HCT116 (cell line): ENCODE measurements around the gene ACP7. TPM values are rescaled to one million over a fixed set of nuclear protein-coding genes. Genes with fewer than 3 reads are reported as not detected.

ENCODE experiments used
- ATAC-seq: fragments of 200-7000 bp; cut with Tn5 transposase; 2 replicates; pipeline ENCODE4 v1.9.1; 2020; ENCODE audit warnings: mild to moderate bottlenecking, moderate library complexity
- BruUV-seq: library from RNA; stranded (reverse); fragments of 400-500 nt; replicated peaks from 2 replicates; lab custom pipeline; 2021; lab: Mats Ljungman, UMichigan
- CTCF ChIA-PET: fragments of 300-600 bp; sonication (Branson Sonifier 250); formaldehyde crosslinking; loops from one replicate; lab custom pipeline; 2021; ENCODE audit warnings: antibody characterized with exemption; lab: Charles Lee
- POLR2A ChIA-PET: fragments of 300-600, 350-600 bp; sonication (Branson Sonifier 250); formaldehyde crosslinking; loops from one replicate; lab custom pipeline; 2021; ENCODE audit warnings: antibody characterized with exemption; lab: Charles Lee
- RAD21 ChIA-PET, 2 experiments: fragments of 300-600 bp; sonication (Branson Sonifier 250); formaldehyde crosslinking; loops; one replicate each; lab custom pipeline; 2023; ENCODE audit warnings: low total read pairs in 2 of 2; ENCODE audit not compliant: uncharacterized antibody in 2 of 2, unreplicated experiment in 2 of 2, low non-redundant PET in 1 of 2; lab: Charles Lee
- DNase-seq: peaks from one replicate; pipeline ENCODE4 v3.0.0-alpha.2; 2010; ENCODE audit warnings: low read depth, low spot score
- H2AFZ ChIP-seq: fragments of 200-600 bp; shearing (Covaris generic), sonication (generic); 2 replicates; pipeline ENCODE4 v1.6.1; 2017; ENCODE audit warnings: low read depth, mixed run types, mixed read lengths, antibody characterized with exemption, low read length; ENCODE audit not compliant: poor library complexity, severe bottlenecking
- H3K27ac ChIP-seq: 2 replicates; pipeline ENCODE4 v1.5.1; 2012; ENCODE audit warnings: low read depth, low read length
- H3K27me3 ChIP-seq: fragments of 200-600 bp; sonication (generic); 2 replicates; pipeline ENCODE4 v1.6.1; 2016; ENCODE audit warnings: mixed run types, low read length, mixed read lengths; ENCODE audit not compliant: insufficient read depth
- H3K36me3 ChIP-seq, 2 experiments: fragments of 200-500 bp in 1 of 2; fragments of 200-600 bp in 1 of 2; sonication (Bioruptor generic) in 1 of 2; sonication (generic) in 1 of 2; 2 replicates each; pipeline versions ENCODE4 v1.5.1 to v1.6.1; 2014 to 2016; ENCODE audit warnings: low read length in 2 of 2, inconsistent platforms in 1 of 2, mixed read lengths in 1 of 2, mixed run types in 1 of 2; ENCODE audit not compliant: insufficient read depth in 2 of 2, control insufficient read depth in 1 of 2
- H3K4me1 ChIP-seq, 2 experiments: fragments of 200-600 bp in 1 of 2; sonication (generic) in 1 of 2; 2 replicates each; pipeline versions ENCODE4 v1.5.1 to v1.6.1; 2012 to 2017; ENCODE audit warnings: low read length in 2 of 2, inconsistent platforms in 1 of 2, mild to moderate bottlenecking in 1 of 2, mixed read lengths in 1 of 2, mixed run types in 1 of 2, moderate library complexity in 1 of 2; ENCODE audit not compliant: insufficient read depth in 2 of 2, control insufficient read depth in 1 of 2
- H3K4me2 ChIP-seq: fragments of 200-600 bp; sonication (generic); 2 replicates; pipeline ENCODE4 v1.6.1; 2017; ENCODE audit warnings: mixed run types, low read length, mixed read lengths
- H3K4me3 ChIP-seq, 2 experiments: fragments of 200-600 bp in 1 of 2; sonication (generic) in 1 of 2; replicated peaks in 1 of 2; 2 replicates each; pipeline ENCODE4 v1.5.1; 2011 to 2016; ENCODE audit warnings: low read length in 2 of 2, control low read depth in 1 of 2, low read depth in 1 of 2, mild to moderate bottlenecking in 1 of 2, mixed read lengths in 1 of 2, mixed run types in 1 of 2
- H3K79me2 ChIP-seq: fragments of 200-600 bp; sonication (generic); 2 replicates; pipeline ENCODE4 v1.6.1; 2017; ENCODE audit warnings: mild to moderate bottlenecking, mixed run types, low read length, moderate library complexity, mixed read lengths; ENCODE audit not compliant: insufficient read depth
- H3K9ac ChIP-seq: fragments of 200-600 bp; sonication (generic); 2 replicates; pipeline ENCODE4 v1.6.1; 2016; ENCODE audit warnings: low read length, mixed read lengths
- H3K9me2 ChIP-seq: fragments of 200-600 bp; sonication (generic), shearing (Covaris generic); 2 replicates; pipeline ENCODE4 v1.6.1; 2017; ENCODE audit warnings: mixed run types, mild to moderate bottlenecking, moderate library complexity; ENCODE audit not compliant: insufficient read depth
- H3K9me3 ChIP-seq, 2 experiments: fragments of 200-500 bp in 1 of 2; fragments of 200-600 bp in 1 of 2; sonication (Bioruptor generic) in 1 of 2; sonication (generic) in 1 of 2; 2 replicates each; pipeline ENCODE4 v1.6.1; 2014 to 2017; ENCODE audit warnings: low read length in 2 of 2, mixed read lengths in 2 of 2, inconsistent platforms in 1 of 2, low read depth in 1 of 2, mild to moderate bottlenecking in 1 of 2, mixed run types in 1 of 2, moderate library complexity in 1 of 2; ENCODE audit not compliant: control insufficient read depth in 1 of 2, insufficient read depth in 1 of 2
- H4K20me1 ChIP-seq: fragments of 200-600 bp; sonication (generic), shearing (Covaris generic); 2 replicates; pipeline ENCODE4 v1.6.1; 2017; ENCODE audit warnings: mixed run types, mild to moderate bottlenecking, moderate library complexity; ENCODE audit not compliant: insufficient read depth
- CBX3 ChIP-seq: IDR thresholded peaks from 2 replicates; pipeline ENCODE4 v1.6.1; 2012; ENCODE audit warnings: low read depth
- EZH2 ChIP-seq: fragments of 200-600 bp; sonication (generic); IDR thresholded peaks from 2 replicates; pipeline ENCODE4 v1.6.1; 2017; ENCODE audit warnings: antibody characterized with exemption, mixed run types
- EZH2phosphoT487 ChIP-seq: fragments of 200-600 bp; IDR thresholded peaks from 2 replicates; pipeline ENCODE4 v1.6.1; 2018; ENCODE audit warnings: antibody characterized with exemption, borderline replicate concordance
- JUND ChIP-seq: IDR thresholded peaks from 2 replicates; pipeline ENCODE4 v1.6.1; 2012
- POLR2AphosphoS5 ChIP-seq: IDR thresholded peaks from 2 replicates; pipeline ENCODE4 v1.6.1; 2011; ENCODE audit warnings: mild to moderate bottlenecking, low read depth, low read length, moderate library complexity
- SP1 ChIP-seq: IDR thresholded peaks from 2 replicates; pipeline ENCODE4 v1.6.1; 2012; ENCODE audit warnings: low read depth
- YY1 ChIP-seq: IDR thresholded peaks from 2 replicates; pipeline ENCODE4 v1.6.1; 2011; ENCODE audit warnings: low read length, low read depth, moderate library complexity, mild to moderate bottlenecking; ENCODE audit not compliant: insufficient replicate concordance; ENCODE audit errors: extremely low read depth
- ZFX ChIP-seq: fragments of 450-650 bp; IDR thresholded peaks from 2 replicates; pipeline ENCODE4 v1.6.1; 2017
- ZNF274 ChIP-seq: fragments of 200-500 bp; sonication (Bioruptor generic); IDR thresholded peaks from 2 replicates; pipeline ENCODE4 v1.6.1; 2014; ENCODE audit warnings: mild to moderate bottlenecking, low read depth, low read length, inconsistent platforms
- intact Hi-C: fragments of 100-400 bp; cut with micrococcal nuclease; formaldehyde crosslinking; loops from 2 replicates; pipeline ENCODE4 v1.10.0; 2022
- total RNA-seq: library from RNA; stranded (reverse); gene quantifications from one replicate; pipeline ENCODE4 v1.2.1, GENCODE V29; 2021; ENCODE audit not compliant: unreplicated experiment
- TF ChIP-seq, protein P1 (sequence below): IDR thresholded peaks from 2 replicates; pipeline ENCODE4 v1.6.1; 2012
- TF ChIP-seq, protein P2 (sequence below): IDR thresholded peaks from 2 replicates; pipeline ENCODE4 v1.6.1; 2012

The ACP7 gene
- total RNA-seq, 1 experiment from 2014 or later: 4.7 TPM

DNA sequence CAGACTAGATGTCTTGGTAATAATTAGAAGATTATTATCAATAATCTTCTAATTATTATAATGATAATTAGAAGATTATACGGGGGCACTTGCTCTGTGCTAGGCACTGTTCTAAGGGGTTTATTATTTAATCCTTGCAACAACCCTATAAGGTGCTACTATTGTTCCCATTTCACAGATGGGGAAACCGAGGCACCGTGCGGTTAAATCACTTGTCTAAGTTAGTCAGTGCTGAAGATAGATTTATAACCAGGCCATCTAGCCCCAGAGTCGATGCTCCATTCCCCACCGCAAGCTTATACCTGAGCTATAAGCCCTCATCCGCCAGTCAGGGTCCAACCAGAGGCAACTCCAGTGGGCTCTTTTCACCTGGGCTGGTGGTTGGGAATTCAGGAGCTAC, 2.0 kb upstream of the ACP7 start:
- Histone ChIP-seq H3K9me2 (no peaks in the 10 kb centered on the region), H3K4me3 (peak overlapping the region; percentile 61 to 85), H3K27ac (peak overlapping the region; percentile 28; the same call in 1 of the 2 replicates), H3K9me3 (no peaks in the 10 kb centered on the region), H3K79me2 (peaks cover 15% of the 10 kb centered on the region; the same call in 1 of the 2 replicates), H4K20me1 (no peaks in the 10 kb centered on the region), H3K4me1 (peaks cover 37 to 70% of the 10 kb centered on the region in 2 experiments), H3K27me3 (no peaks in the 10 kb centered on the region), H3K9ac (peak overlapping the region; percentile 76), H3K36me3 (no peaks in the 10 kb centered on the region), H2AFZ (no peak overlapping the region), H3K4me2 (peak overlapping the region; percentile 92)
- RAD21 ChIA-PET: no interaction called here
- intact Hi-C loops: no loop called here
- TF ChIP-seq YY1 (no peak), CBX3 (no peak), ZFX (no peak), SP1 (no peak), EZH2 (no peak), POLR2AphosphoS5 (no peak; the same call in 1 of the 2 replicates), EZH2phosphoT487 (no peak), ZNF274 (no peak), JUND (no peak)
- TF ChIP-seq, protein P1, sequence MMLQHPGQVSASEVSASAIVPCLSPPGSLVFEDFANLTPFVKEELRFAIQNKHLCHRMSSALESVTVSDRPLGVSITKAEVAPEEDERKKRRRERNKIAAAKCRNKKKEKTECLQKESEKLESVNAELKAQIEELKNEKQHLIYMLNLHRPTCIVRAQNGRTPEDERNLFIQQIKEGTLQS: no peak
- TF ChIP-seq, protein P2, sequence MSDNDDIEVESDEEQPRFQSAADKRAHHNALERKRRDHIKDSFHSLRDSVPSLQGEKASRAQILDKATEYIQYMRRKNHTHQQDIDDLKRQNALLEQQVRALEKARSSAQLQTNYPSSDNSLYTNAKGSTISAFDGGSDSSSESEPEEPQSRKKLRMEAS: no peak
- POLR2A ChIA-PET: interaction anchor here (0.6 kb wide), 1 partner anchor 18 kb away, joined by 8 read pairs; no protein-coding TSS in a partner anchor
- CTCF ChIA-PET: interaction anchor here (0.6 to 1.3 kb wide), 3 partner anchors 30 to 31 kb away, joined by 3 to 5 read pairs (median 5); no protein-coding TSS in a partner anchor
- ATAC-seq (no peak), DNase-seq (no peak)
- BruUV-seq: no TSS peak
